Osteoblast (primary cell): Measurements from ENCODE around the gene ATP6V0A4. TPM values are rescaled to one million over a fixed set of nuclear protein-coding genes. Genes with fewer than 3 reads are reported as not detected.

Source experiments
- DNase-seq: peaks from one replicate; pipeline ENCODE4 v3.0.0; 2011; ENCODE audit warnings: low spot score, mixed read lengths; ENCODE audit not compliant: insufficient read length; ENCODE audit errors: missing footprints
- H2AFZ ChIP-seq: 2 replicates; pipeline ENCODE4 v1.6.0; 2011; ENCODE audit warnings: mild to moderate bottlenecking, low read length
- H3K27ac ChIP-seq: 2 replicates; pipeline ENCODE4 v1.5.1; 2011; ENCODE audit warnings: mild to moderate bottlenecking, low read depth, low read length, moderate library complexity
- H3K27me3 ChIP-seq: 2 replicates; pipeline ENCODE4 v1.6.0; 2012; ENCODE audit warnings: mild to moderate bottlenecking, control low read depth, inconsistent platforms, low read length, moderate library complexity; ENCODE audit not compliant: insufficient read depth
- H3K36me3 ChIP-seq: 2 replicates; pipeline ENCODE4 v1.5.1; 2011; ENCODE audit warnings: mild to moderate bottlenecking, low read length, control low read depth, moderate library complexity; ENCODE audit not compliant: insufficient read depth
- H3K4me1 ChIP-seq: 2 replicates; pipeline ENCODE4 v1.5.1; 2011; ENCODE audit warnings: mild to moderate bottlenecking, low read length, control low read depth, moderate library complexity; ENCODE audit not compliant: insufficient read depth
- H3K4me2 ChIP-seq: 2 replicates; pipeline ENCODE4 v1.6.0; 2011; ENCODE audit warnings: mild to moderate bottlenecking, low read length; ENCODE audit not compliant: insufficient read depth
- H3K4me3 ChIP-seq: fragments of 200-600 bp; sonication (generic); 3 replicates; pipeline ENCODE4 v1.5.1; 2012; ENCODE audit warnings: mild to moderate bottlenecking, low read length, inconsistent platforms; ENCODE audit not compliant: insufficient read depth
- H3K79me2 ChIP-seq: 2 replicates; pipeline ENCODE4 v1.6.0; 2012; ENCODE audit warnings: mild to moderate bottlenecking, low read length, control low read depth, inconsistent platforms; ENCODE audit not compliant: insufficient read depth
- H3K9me3 ChIP-seq: 2 replicates; pipeline ENCODE4 v1.5.1; 2011; ENCODE audit warnings: low read depth, low read length, control low read depth
- H4K20me1 ChIP-seq: 2 replicates; pipeline ENCODE4 v1.6.0; 2012; ENCODE audit warnings: mild to moderate bottlenecking, low read length, control low read depth; ENCODE audit not compliant: insufficient read depth
- CTCF ChIP-seq: IDR thresholded peaks from 2 replicates; pipeline ENCODE4 v1.5.1; 2011; ENCODE audit warnings: mild to moderate bottlenecking, low read depth, low read length, moderate library complexity; ENCODE audit errors: extremely low read depth
- total RNA-seq: library from RNA; depleted of rRNA; stranded (reverse); fragments of >200 nt; gene quantifications from 2 replicates; pipeline ENCODE4 v1.2.3, GENCODE V29; 2012

ATP6V0A4 gene
- total RNA-seq, 1 donor: under 0.01 TPM

- Histone ChIP-seq H3K27ac (no peak overlapping the region), H4K20me1 (no peaks in the 10 kb centered on the region), H3K4me3 (no peak overlapping the region), H3K27me3 (peaks cover 2% of the 10 kb centered on the region), H3K79me2 (no peaks in the 10 kb centered on the region), H3K9me3 (no peaks in the 10 kb centered on the region), H3K4me2 (no peak overlapping the region), H3K36me3 (no peaks in the 10 kb centered on the region), H3K4me1 (no peaks in the 10 kb centered on the region), H2AFZ (no peak overlapping the region)
- TF ChIP-seq CTCF: no peak
- DNase-seq: no peak
Measured at GRCh38 chr7:138661069-138661635, 136.8 kb downstream of the ATP6V0A4 start.

GRCh38 chr7:138658889-138659288, 139.1 kb downstream of the ATP6V0A4 start:
- no peak for TF ChIP-seq CTCF
- no peak overlapping the region for H2AFZ ChIP-seq
- DNase-seq: no peak
- no peaks in the 10 kb centered on the region for H3K4me1 ChIP-seq
- no peaks in the 10 kb centered on the region for H3K9me3 ChIP-seq
- H3K79me2 ChIP-seq: no peaks in the 10 kb centered on the region
- H3K27me3 ChIP-seq: no peaks in the 10 kb centered on the region
- H3K36me3 ChIP-seq: no peaks in the 10 kb centered on the region
- no peak overlapping the region for H3K27ac ChIP-seq
- no peaks in the 10 kb centered on the region for H4K20me1 ChIP-seq
- no peak overlapping the region for H3K4me3 ChIP-seq
- no peak overlapping the region for H3K4me2 ChIP-seq

- no peak overlapping the region for H3K27ac ChIP-seq
- H3K4me3 ChIP-seq: no peak overlapping the region
- H3K4me2 ChIP-seq: no peak overlapping the region
- no peak for TF ChIP-seq CTCF
- no peaks in the 10 kb centered on the region for H3K9me3 ChIP-seq
- DNase-seq: no peak
- H3K4me1 ChIP-seq: no peaks in the 10 kb centered on the region
- H3K36me3 ChIP-seq: no peaks in the 10 kb centered on the region
- no peaks in the 10 kb centered on the region for H4K20me1 ChIP-seq
- no peak overlapping the region for H2AFZ ChIP-seq
- no peaks in the 10 kb centered on the region for H3K27me3 ChIP-seq
- H3K79me2 ChIP-seq: no peaks in the 10 kb centered on the region
Measured at GRCh38 chr7:138657854-138658386, 140.1 kb downstream of the ATP6V0A4 start.

GRCh38 chr7:138656952-138657351, 141.0 kb downstream of the ATP6V0A4 start:
- DNase-seq: no peak
- no peak overlapping the region for H3K4me3 ChIP-seq
- H3K9me3 ChIP-seq: no peaks in the 10 kb centered on the region
- no peaks in the 10 kb centered on the region for H3K4me1 ChIP-seq
- H3K4me2 ChIP-seq: no peak overlapping the region
- H4K20me1 ChIP-seq: no peaks in the 10 kb centered on the region
- no peak for TF ChIP-seq CTCF
- H3K36me3 ChIP-seq: no peaks in the 10 kb centered on the region
- H3K79me2 ChIP-seq: no peaks in the 10 kb centered on the region
- H3K27me3 ChIP-seq: no peaks in the 10 kb centered on the region
- no peak overlapping the region for H2AFZ ChIP-seq
- no peak overlapping the region for H3K27ac ChIP-seq

Other genes starting within 250 kb of the ATP6V0A4 start
- under 0.01 TPM in 1 of 2 replicates, not detected in the other for gene SVOPL, start 96.8 kb downstream of the ATP6V0A4 start, total RNA-seq
- not detected in 2 replicates for gene TMEM213, start 202 bp downstream of the ATP6V0A4 start, total RNA-seq
- 2.9 and 3.3 TPM in 2 replicates for gene KIAA1549, start 183.2 kb upstream of the ATP6V0A4 start, total RNA-seq
- 17.1 and 17.4 TPM in 2 replicates for gene ZC3HAV1L, start 237.8 kb upstream of the ATP6V0A4 start, total RNA-seq